GM10248 (cell line): Measurements from ENCODE around the gene PWWP2A.
A peak's percentile ranks its signal among the peaks of the same experiment; 100 is the strongest.

Experiments
- CTCF ChIA-PET: fragments of 300-600 bp; sonication (Branson Sonifier 250); formaldehyde crosslinking; extraction: SDS; loops from one replicate; lab custom pipeline; 2021; ENCODE audit warnings: antibody characterized with exemption; lab: Yijun Ruan, JAX
- POLR2A ChIA-PET: fragments of 350-650 bp; sonication (Branson Sonifier 250); formaldehyde crosslinking; extraction: SDS; loops from one replicate; lab custom pipeline; 2020; ENCODE audit warnings: antibody characterized with exemption; lab: Yijun Ruan, JAX
- DNase-seq: peaks from one replicate; pipeline ENCODE4 v3.0.0; 2012; ENCODE audit errors: extremely low spot score
- CTCF ChIP-seq: IDR thresholded peaks from 2 replicates; pipeline ENCODE4 v1.5.1; 2012; ENCODE audit warnings: mild to moderate bottlenecking, low read depth; ENCODE audit errors: extremely low read depth, missing control alignments, control extremely low read depth

Gene PWWP2A

GRCh38 chr5:160119142-160119904 is at the start of gene PWWP2A:
TSS of gene PWWP2A (minus strand) at chr5:160119450. CDS start at chr5:160119388, 62 bp downstream.
- DNase-seq: peak; percentile 95
- POLR2A ChIA-PET: no interaction called here
- CTCF ChIA-PET: interaction anchor here (1.3 kb wide), 1 partner anchor 16 kb away, joined by 3 read pairs; no protein-coding TSS in a partner anchor
- TF ChIP-seq CTCF: peak; percentile 17

GRCh38 chr5:160167624-160168165 is 48.4 kb upstream of the PWWP2A start:
- no peak for DNase-seq
- ChIA-PET POLR2A (no interaction called here), CTCF (no interaction called here)
- no peak for TF ChIP-seq CTCF

GRCh38 chr5:160166973-160167623 is 47.8 kb upstream of the PWWP2A start:
- CTCF ChIA-PET: no interaction called here
- no peak for TF ChIP-seq CTCF
- POLR2A ChIA-PET: no interaction called here

GRCh38 chr5:160166069-160166972 is 47.1 kb upstream of the PWWP2A start:
- no peak for DNase-seq
- TF ChIP-seq CTCF: no peak
- CTCF ChIA-PET: no interaction called here
- POLR2A ChIA-PET: no interaction called here

More at GRCh38 chr5:160166973-160167623, 47.8 kb upstream of the PWWP2A start:
- no peak for DNase-seq

GRCh38 chr5:160165137-160166068 is 46.2 kb upstream of the PWWP2A start:
- TF ChIP-seq CTCF: no peak
- DNase-seq: no peak
- ChIA-PET CTCF (no interaction called here), POLR2A (no interaction called here)
